Erythroblast (primary cell): Measurements from ENCODE around the gene APBB2.

Experiments used
- DNase-seq, 2 experiments: peaks; one replicate each; lab custom pipeline; 2025; lab: John Stamatoyannopoulos, UW
- GATA1 ChIP-seq: IDR thresholded peaks from 2 replicates; pipeline ENCODE4 v1.6.1; 2011; ENCODE audit warnings: low read depth, mild to moderate bottlenecking, control low read depth, low read length, moderate library complexity
- POLR2A ChIP-seq: IDR thresholded peaks from 2 replicates; pipeline ENCODE4 v1.6.1; 2011; ENCODE audit warnings: mild to moderate bottlenecking, low read length

The APBB2 gene

GRCh38 chr4:41174444-41174843 is 39.9 kb downstream of the APBB2 start:
- no peak for DNase-seq
- no peak for TF ChIP-seq POLR2A
- no peak for TF ChIP-seq GATA1

GRCh38 chr4:41172786-41173185 is 41.6 kb downstream of the APBB2 start:
- no peak for DNase-seq
- no peak for TF ChIP-seq POLR2A
- no peak for TF ChIP-seq GATA1

GRCh38 chr4:41169256-41169800 is 45.0 kb downstream of the APBB2 start:
- DNase-seq: no peak
- TF ChIP-seq GATA1 (no peak), POLR2A (no peak)

- DNase-seq: no peak
- TF ChIP-seq GATA1: no peak
- no peak for TF ChIP-seq POLR2A
Observed at GRCh38 chr4:41167191-41167590, 47.2 kb downstream of the APBB2 start.

GRCh38 chr4:41164405-41164804 is 49.9 kb downstream of the APBB2 start:
- DNase-seq: no peak
- TF ChIP-seq POLR2A: no peak
- TF ChIP-seq GATA1: no peak

GRCh38 chr4:41161355-41161754 is 53.0 kb downstream of the APBB2 start:
- TF ChIP-seq GATA1 (no peak), POLR2A (no peak)
- DNase-seq: no peak

GRCh38 chr4:41160856-41161255 is 53.5 kb downstream of the APBB2 start:
- no peak for TF ChIP-seq GATA1
- TF ChIP-seq POLR2A: no peak
- no peak for DNase-seq

GRCh38 chr4:41160012-41160789 is 54.1 kb downstream of the APBB2 start:
- no peak for DNase-seq
- TF ChIP-seq GATA1 (no peak), POLR2A (no peak)

GRCh38 chr4:41158756-41159155 is 55.6 kb downstream of the APBB2 start:
- TF ChIP-seq GATA1: no peak
- no peak for DNase-seq

GRCh38 chr4:41158274-41158673 is 56.1 kb downstream of the APBB2 start:
- no peak for DNase-seq
- TF ChIP-seq POLR2A (no peak), GATA1 (no peak)

- no peak for DNase-seq
- TF ChIP-seq POLR2A (no peak), GATA1 (no peak)
Observed at GRCh38 chr4:41157009-41157408, 57.3 kb downstream of the APBB2 start.

GRCh38 chr4:41156574-41156973 is 57.8 kb downstream of the APBB2 start:
- no peak for DNase-seq
- TF ChIP-seq GATA1: no peak
- TF ChIP-seq POLR2A: no peak

- DNase-seq: no peak
- no peak for TF ChIP-seq POLR2A
- TF ChIP-seq GATA1: no peak
Observed at GRCh38 chr4:41155194-41155830, 59.0 kb downstream of the APBB2 start.

GRCh38 chr4:41154814-41155177 is 59.5 kb downstream of the APBB2 start:
- no peak for DNase-seq
- no peak for TF ChIP-seq GATA1
- TF ChIP-seq POLR2A: no peak
